D721Med (cell line): ENCODE data around the gene STX3.

Experiments
- DNase-seq: peaks from one replicate; pipeline ENCODE4 v3.0.0; 2011; ENCODE audit warnings: low spot score; ENCODE audit not compliant: insufficient read length
- FAIRE-seq: peaks from 2 replicates; lab custom pipeline; 2011; peaks lifted over from hg19 to GRCh38; lab: Jason Lieb, UNC
- TF ChIP-seq, protein P1 (sequence below): IDR thresholded peaks from 2 replicates; pipeline ENCODE4 v1.5.1; 2012; ENCODE audit warnings: mild to moderate bottlenecking, control low read depth; ENCODE audit not compliant: insufficient read depth; ENCODE audit errors: missing control alignments

Gene STX3

DNA sequence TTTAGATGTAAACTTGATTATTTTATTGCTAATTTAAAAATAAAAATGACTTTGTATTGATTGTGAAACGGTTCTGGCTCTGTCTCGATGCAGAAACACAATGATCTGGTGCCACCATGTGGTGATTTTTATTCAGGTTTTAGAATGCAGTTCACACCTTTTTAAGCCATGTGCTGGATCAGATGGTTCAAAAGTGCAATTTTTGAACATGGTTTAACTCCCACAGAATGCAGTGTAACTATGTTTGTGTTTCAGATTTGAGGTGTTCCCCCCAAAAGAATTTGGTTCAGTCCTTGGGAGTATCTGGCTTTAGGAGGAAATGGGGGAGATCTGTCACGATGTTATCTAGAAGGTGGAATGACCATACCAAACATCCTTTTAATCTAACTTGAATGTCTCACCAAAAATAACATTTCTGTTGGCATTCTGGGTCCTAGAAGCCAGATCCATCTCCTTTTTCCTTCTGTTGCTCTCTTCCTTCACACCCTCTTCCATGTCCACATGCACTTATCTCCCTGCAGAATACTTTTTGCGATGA is 47.5 kb downstream of the STX3 start:
- DNase-seq = no peak
- TF ChIP-seq, protein P1, sequence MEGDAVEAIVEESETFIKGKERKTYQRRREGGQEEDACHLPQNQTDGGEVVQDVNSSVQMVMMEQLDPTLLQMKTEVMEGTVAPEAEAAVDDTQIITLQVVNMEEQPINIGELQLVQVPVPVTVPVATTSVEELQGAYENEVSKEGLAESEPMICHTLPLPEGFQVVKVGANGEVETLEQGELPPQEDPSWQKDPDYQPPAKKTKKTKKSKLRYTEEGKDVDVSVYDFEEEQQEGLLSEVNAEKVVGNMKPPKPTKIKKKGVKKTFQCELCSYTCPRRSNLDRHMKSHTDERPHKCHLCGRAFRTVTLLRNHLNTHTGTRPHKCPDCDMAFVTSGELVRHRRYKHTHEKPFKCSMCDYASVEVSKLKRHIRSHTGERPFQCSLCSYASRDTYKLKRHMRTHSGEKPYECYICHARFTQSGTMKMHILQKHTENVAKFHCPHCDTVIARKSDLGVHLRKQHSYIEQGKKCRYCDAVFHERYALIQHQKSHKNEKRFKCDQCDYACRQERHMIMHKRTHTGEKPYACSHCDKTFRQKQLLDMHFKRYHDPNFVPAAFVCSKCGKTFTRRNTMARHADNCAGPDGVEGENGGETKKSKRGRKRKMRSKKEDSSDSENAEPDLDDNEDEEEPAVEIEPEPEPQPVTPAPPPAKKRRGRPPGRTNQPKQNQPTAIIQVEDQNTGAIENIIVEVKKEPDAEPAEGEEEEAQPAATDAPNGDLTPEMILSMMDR = peak; percentile 77
- no peak for FAIRE-seq

DNA sequence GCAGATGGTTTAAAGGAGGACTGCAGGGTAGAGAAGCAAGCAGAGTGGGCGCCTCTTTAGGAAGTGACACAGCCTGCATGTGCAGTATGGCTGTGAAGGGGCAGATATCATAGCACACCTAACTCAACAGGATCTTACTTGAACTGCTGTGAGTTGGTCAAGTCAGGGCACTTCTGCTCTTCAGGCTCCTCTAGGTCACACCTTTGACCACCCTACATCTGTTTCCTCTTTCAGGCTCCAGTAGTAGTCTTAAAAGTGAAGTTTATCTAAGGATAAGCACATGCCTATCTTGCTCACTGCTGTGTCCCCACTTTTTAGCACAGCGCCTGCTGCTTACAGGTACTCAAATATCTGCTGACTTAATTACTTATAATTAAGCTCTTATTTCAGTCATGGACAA is 48.9 kb downstream of the STX3 start:
- FAIRE-seq (no peak), DNase-seq (no peak)

DNA sequence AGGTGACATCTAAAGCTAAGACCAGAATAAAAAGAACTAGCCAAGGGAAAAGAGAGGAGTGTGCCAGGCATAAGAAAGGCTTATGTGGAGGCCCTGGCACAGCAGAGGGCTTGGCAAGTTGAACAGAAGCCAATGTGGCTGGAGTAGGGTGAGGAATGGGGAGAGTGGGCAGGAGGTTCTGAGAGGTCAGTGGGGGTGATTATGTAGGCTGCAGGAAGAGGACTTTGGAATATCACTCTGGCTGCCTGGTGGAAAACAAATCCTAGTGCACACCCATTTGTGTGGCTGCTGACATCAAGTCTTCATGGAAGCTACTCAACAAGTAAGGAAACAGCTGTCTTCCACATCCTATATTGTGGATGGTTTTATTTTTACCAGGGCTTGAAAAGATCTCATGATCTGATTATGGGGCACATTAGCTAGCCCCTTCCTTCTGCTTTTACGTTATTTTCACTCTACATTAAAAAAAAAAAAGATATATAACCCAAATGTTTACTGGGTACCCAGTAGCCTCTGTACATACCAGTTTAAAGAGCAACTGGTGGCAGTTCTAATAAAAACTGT is 52.0 kb downstream of the STX3 start:
- FAIRE-seq (no peak), DNase-seq (no peak)
- TF ChIP-seq, protein P1 = no peak

More for the DNA sequence above, 48.9 kb downstream of the STX3 start:
- TF ChIP-seq, protein P1 = no peak

DNA sequence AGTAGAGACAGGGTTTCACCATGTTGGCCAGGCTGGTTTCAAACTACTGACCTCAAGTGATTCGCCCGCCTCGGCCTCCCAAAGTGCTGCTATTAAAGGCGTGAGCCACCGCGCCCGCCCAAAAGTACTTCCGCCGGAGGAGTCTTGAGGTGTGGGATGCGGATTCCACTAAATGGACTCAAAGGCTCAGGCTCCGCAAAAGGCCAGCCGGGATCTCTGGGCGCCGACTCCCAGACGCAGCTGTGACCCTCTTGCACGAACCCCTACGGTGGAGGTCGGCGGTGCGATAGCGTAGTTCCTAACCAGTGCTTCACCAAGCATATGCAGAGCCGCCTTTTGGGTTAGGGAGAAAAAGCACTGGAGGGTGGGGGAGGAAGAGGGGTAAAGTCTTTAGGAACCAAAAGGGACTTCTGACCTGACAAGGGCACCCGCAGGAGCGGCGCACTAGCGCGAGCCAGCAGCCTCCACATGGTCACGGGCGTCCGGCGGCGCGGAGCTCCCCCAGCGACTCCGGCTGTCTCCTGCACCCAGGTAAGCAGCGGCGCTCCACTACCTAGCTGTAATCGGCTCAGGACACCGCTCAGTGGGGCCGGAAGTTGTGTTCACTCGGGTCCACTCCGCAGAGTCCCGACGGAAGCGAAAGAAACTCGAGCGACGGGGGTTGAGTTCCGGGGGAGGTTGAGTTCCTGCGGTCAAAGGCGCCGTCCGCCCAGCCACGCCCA is 55.2 kb downstream of the STX3 start, which contains the start of gene MRPL16:
MRPL16 (minus strand) TSS at position 590 of the 722 bp plus-strand sequence; CDS start at position 470, 120 bp downstream.
- FAIRE-seq = no peak
- TF ChIP-seq, protein P1 = no peak

DNA sequence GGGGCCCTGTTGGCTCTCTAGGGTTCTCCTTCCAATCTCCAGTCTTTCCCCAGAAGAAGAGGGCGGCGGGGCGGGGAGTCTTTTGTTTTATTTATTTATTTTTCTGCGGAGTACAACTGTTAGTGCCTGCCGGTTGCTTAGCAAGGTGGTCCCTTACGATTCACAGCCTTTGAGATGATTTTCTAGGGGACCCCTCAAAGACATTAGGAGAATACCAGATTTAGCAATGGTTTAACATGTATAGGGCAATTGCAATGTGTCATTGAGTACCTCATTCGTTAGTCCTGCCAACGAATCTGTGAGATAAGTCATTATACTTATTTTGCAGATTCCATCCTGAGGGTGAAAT is 55.7 kb downstream of the STX3 start:
- TF ChIP-seq, protein P1 = no peak
- no peak for FAIRE-seq
- DNase-seq = no peak

More for the DNA sequence above, 55.2 kb downstream of the STX3 start, which contains the start of gene MRPL16:
- DNase-seq = peak; percentile 60

DNA sequence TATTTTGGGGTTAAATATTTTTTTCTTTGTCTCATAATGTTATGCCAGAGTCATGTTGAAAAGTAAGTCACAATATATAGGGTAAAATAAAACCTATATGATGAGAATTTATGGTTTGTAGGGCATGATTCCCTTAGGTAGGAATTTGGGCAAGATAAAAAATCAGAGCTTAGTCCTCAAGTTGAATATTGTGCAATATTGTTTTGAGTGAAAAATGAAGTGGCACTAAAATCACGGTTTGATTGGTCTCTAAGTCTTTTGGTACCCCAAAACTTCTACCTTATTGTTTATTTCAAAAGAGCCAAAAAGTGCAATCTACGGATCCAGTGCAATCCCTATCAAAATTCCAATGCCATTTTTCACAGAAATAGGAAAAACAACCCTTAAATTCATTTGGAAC is 57.0 kb downstream of the STX3 start:
- TF ChIP-seq, protein P1 = no peak
- FAIRE-seq (no peak), DNase-seq (no peak)

DNA sequence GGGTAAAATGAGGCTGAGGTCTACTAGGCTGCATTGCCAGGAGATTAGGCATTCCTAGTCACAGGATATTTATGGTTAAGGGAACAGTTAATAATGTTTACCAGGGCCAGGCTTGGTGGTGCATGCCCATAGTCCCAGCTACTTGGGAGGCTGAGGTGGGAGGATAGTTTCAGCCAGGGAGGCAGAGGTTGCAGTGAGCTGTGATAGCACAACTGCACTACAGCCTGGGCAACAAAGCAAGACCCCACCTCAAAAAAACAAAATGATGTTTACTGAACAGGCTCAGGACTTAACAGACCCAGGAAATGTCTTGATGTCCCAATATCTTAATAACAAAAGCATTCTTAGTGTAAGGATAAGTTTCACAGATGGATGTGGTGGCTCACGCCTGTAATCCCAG is 58.2 kb downstream of the STX3 start:
- TF ChIP-seq, protein P1 = no peak
- FAIRE-seq = no peak
- no peak for DNase-seq
